ENCODE results near the gene GNG7. TPM values are rescaled to one million over a fixed set of nuclear protein-coding genes. Genes with fewer than 3 reads are reported as not detected.
A peak's percentile ranks its signal among the peaks of the same experiment; 100 is the strongest.

GNG7 gene
- total and polyA plus RNA-seq, 3 donors from 2014 or later, result 16.9 to 38.7 (median 25.3) TPM

GRCh38 chr19:2490659-2491058, 211.8 kb downstream of the GNG7 start:
- no peak for DNase-seq
- H3K27ac ChIP-seq, result no peak overlapping the region
- peaks cover 30% of the 10 kb centered on the region for H3K4me1 ChIP-seq
- H3K9me3 ChIP-seq, result no peaks in the 10 kb centered on the region
- no peaks in the 10 kb centered on the region for H3K36me3 ChIP-seq (ENCODE audit: low read depth, missing control alignments)
- WGBS, 2 donors, result 76 to 81% methylated on average over 2 to 7 of the region's 7 CpGs
- H3K27me3 ChIP-seq, result no peaks in the 10 kb centered on the region
- no peak for TF ChIP-seq POLR2A (IDR thresholded peaks at IDR 0.05)
- TF ChIP-seq CTCF (IDR thresholded peaks at IDR 0.05), result no peak
- intact Hi-C loops (cut with DNase I; ENCODE audit: low total_unique reads), result no loop called here
- H3K4me3 ChIP-seq, result no peak overlapping the region

DNA sequence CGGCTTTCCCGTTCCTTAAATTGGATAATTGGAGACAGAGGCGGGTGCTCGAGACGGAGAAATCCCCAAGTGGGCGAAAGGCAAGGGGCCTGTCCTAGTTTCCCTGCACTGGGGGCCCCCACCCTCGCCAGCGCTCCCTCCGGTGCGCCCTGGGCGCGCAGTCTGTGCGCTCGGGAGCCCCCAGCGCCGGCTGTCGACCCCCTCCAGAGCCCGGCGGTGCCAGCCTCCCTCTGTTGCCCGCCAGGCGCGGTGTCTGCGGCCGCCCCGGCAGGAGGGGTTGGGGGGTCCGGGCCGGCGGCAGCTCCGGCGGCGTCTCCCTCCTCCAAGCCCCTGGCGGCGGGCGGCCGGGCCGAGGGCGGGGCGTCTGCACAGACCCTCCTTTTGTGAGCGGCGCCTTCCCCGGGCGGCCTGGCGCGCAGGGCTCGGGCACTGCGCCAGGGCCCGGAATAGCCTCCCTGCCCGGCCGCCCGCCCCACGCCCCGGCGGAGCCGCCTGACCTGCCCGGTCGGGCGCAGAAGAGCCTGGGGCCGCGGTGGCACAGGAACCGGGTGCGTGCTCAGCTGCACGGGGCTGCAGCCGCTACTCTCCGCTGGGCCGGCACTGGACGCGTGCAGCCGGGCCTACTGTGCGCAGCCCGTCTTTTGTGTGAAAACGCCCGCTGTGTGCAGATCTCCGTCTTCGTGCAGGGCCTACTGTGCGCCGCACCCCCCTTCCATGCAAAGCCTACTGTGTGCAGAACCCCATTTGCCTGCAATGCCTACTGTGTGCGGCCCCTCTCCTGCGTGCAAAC, 213.4 kb downstream of the GNG7 start:
- H3K36me3 ChIP-seq (ENCODE audit: low read depth, missing control alignments), result no peaks in the 10 kb centered on the region
- H3K27ac ChIP-seq, result no peak overlapping the region
- H3K9me3 ChIP-seq, result no peaks in the 10 kb centered on the region
- TF ChIP-seq POLR2A (IDR thresholded peaks at IDR 0.05) (no peak), CTCF (IDR thresholded peaks at IDR 0.05) (no peak)
- H3K27me3 ChIP-seq, result no peaks in the 10 kb centered on the region
- peaks cover 19% of the 10 kb centered on the region for H3K4me1 ChIP-seq
- intact Hi-C loops (cut with DNase I; ENCODE audit: low total_unique reads), result no loop called here
- DNase-seq, result peak; percentile 51
- peak overlapping the region; percentile 10 to 44 for H3K4me3 ChIP-seq
- 0 to 3% methylated on average over 2 to 47 of the region's 78 CpGs for WGBS, 2 donors

- TF ChIP-seq CTCF (IDR thresholded peaks at IDR 0.05) (no peak), POLR2A (IDR thresholded peaks at IDR 0.05) (no peak)
- Histone ChIP-seq H3K9me3 (no peaks in the 10 kb centered on the region), H3K36me3 (ENCODE audit: low read depth, missing control alignments) (no peaks in the 10 kb centered on the region), H3K27me3 (no peaks in the 10 kb centered on the region), H3K4me3 (peak overlapping the region; percentile 10 to 44), H3K27ac (no peak overlapping the region), H3K4me1 (peaks cover 15% of the 10 kb centered on the region)
- intact Hi-C loops (cut with DNase I; ENCODE audit: low total_unique reads), result no loop called here
- WGBS, 2 donors, result 2 to 3% methylated on average over 26 to 32 of the region's 32 CpGs
- no peak for DNase-seq
Observed at GRCh38 chr19:2488405-2488941, 214.0 kb downstream of the GNG7 start.

DNA sequence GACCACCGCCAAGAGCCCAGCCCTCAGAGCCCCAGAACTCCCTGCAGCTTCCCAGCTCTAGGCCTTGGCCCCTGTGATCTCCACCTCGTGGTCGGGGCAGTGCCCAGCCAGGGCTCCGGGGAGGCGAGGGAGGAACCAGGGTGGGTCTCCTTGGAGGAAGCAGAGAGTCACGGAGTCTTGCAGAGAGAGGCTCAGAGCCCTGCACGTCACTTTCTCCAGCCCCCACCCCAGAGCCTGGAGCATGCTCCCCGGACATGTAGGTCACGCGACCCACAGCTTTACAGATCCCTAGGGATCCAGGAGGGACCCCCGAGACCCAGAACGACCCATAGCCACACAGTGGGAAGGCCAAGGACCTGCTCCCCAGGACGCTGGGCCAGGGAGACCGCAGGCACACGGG, 214.7 kb downstream of the GNG7 start:
- H3K4me3 ChIP-seq, result peak overlapping the region in 1 of 2 donors; percentile 44
- no peaks in the 10 kb centered on the region for H3K36me3 ChIP-seq (ENCODE audit: low read depth, missing control alignments)
- no peak overlapping the region for H3K27ac ChIP-seq
- peaks cover 15% of the 10 kb centered on the region for H3K4me1 ChIP-seq
- 5 to 12% methylated on average over 3 to 14 of the region's 15 CpGs for WGBS, 2 donors
- intact Hi-C loops (cut with DNase I; ENCODE audit: low total_unique reads), result no loop called here
- TF ChIP-seq CTCF (IDR thresholded peaks at IDR 0.05) (no peak), POLR2A (IDR thresholded peaks at IDR 0.05) (no peak)
- no peak for DNase-seq
- H3K27me3 ChIP-seq, result no peaks in the 10 kb centered on the region
- no peaks in the 10 kb centered on the region for H3K9me3 ChIP-seq

Data from testis (tissue), 3 donors.